Endothelial cell of umbilical vein (primary cell): ENCODE results near the gene APOC3. TPM values are rescaled to one million over a fixed set of nuclear protein-coding genes. Genes with fewer than 3 reads are reported as not detected.

ENCODE experiments used
- BruUV-seq: library from RNA; stranded (reverse); fragments of 400-500 nt; replicated peaks from 2 replicates; lab custom pipeline; 2021; lab: Mats Ljungman, UMichigan
- CTCF ChIA-PET: fragments of 300-600, 350-600 bp; sonication (Branson Sonifier 250); formaldehyde crosslinking; loops from one replicate; lab custom pipeline; 2021; ENCODE audit warnings: antibody characterized with exemption, inconsistent platforms; lab: Charles Lee
- POLR2A ChIA-PET: fragments of 300-600, 350-600 bp; sonication (Branson Sonifier 250); formaldehyde crosslinking; loops from one replicate; lab custom pipeline; 2021; ENCODE audit warnings: antibody characterized with exemption, inconsistent platforms; lab: Charles Lee
- DNase-seq: peaks from one replicate; pipeline ENCODE4 v3.0.0-alpha.2; 2011; ENCODE audit warnings: low read depth, low spot score
- FAIRE-seq: peaks from 2 replicates; lab custom pipeline; 2011; peaks lifted over from hg19 to GRCh38; lab: Jason Lieb, UNC
- H2AFZ ChIP-seq: 2 replicates; pipeline ENCODE4 v1.6.0; 2012; ENCODE audit warnings: low read depth, low read length, control low read depth, inconsistent platforms
- H3K27ac ChIP-seq: 2 replicates; pipeline ENCODE4 v1.5.1; 2011; ENCODE audit warnings: low read depth, mild to moderate bottlenecking, control low read depth, low read length, moderate library complexity; ENCODE audit not compliant: insufficient read depth
- H3K27me3 ChIP-seq, 2 experiments: 2 replicates each; pipeline versions ENCODE4 v1.6.0 to v1.6.1; 2011; ENCODE audit warnings: low read length in 2 of 2, mixed read lengths in 1 of 2; ENCODE audit not compliant: control insufficient read depth in 2 of 2, insufficient read depth in 2 of 2
- H3K36me3 ChIP-seq, 2 experiments: 2 replicates in 1 of 2; 3 replicates in 1 of 2; pipeline ENCODE4 v1.5.1; 2011; ENCODE audit warnings: low read length in 2 of 2, mild to moderate bottlenecking in 1 of 2, moderate library complexity in 1 of 2; ENCODE audit not compliant: control insufficient read depth in 2 of 2, insufficient read depth in 2 of 2; ENCODE audit errors: extremely low read depth in 1 of 2
- H3K4me1 ChIP-seq: 3 replicates; pipeline ENCODE4 v1.5.1; 2011; ENCODE audit warnings: mild to moderate bottlenecking, low read length; ENCODE audit not compliant: control insufficient read depth, insufficient read depth; ENCODE audit errors: extremely low read depth
- H3K4me2 ChIP-seq: 2 replicates; pipeline ENCODE4 v1.6.1; 2011; ENCODE audit warnings: low read length, control low read depth, mixed read lengths; ENCODE audit not compliant: insufficient read depth
- H3K4me3 ChIP-seq, 3 experiments: fragments of 200-600 bp in 1 of 3; sonication (generic), shearing (Covaris generic) in 1 of 3; replicated peaks in 1 of 3; 2 replicates each; pipeline ENCODE4 v1.5.1; 2011 to 2016; ENCODE audit warnings: control low read depth in 3 of 3, low read length in 3 of 3, mild to moderate bottlenecking in 2 of 3, inconsistent platforms in 1 of 3, low read depth in 1 of 3, moderate library complexity in 1 of 3; ENCODE audit not compliant: insufficient read depth in 1 of 3
- H3K79me2 ChIP-seq: 2 replicates; pipeline ENCODE4 v1.6.0; 2012; ENCODE audit warnings: low read length, inconsistent platforms; ENCODE audit not compliant: control insufficient read depth, insufficient read depth
- H3K9ac ChIP-seq: replicated peaks from 2 replicates; pipeline ENCODE3; 2011; ENCODE audit warnings: low read length, control low read depth; ENCODE audit not compliant: insufficient read depth; ENCODE audit errors: extremely low read depth
- H3K9me1 ChIP-seq: replicated peaks from 3 replicates; pipeline ENCODE4 v1.6.0; 2011; ENCODE audit warnings: mild to moderate bottlenecking, low read length; ENCODE audit not compliant: control insufficient read depth, insufficient read depth; ENCODE audit errors: extremely low read depth
- H3K9me3 ChIP-seq: replicated peaks from 2 replicates; pipeline ENCODE4 v1.5.1; 2012; ENCODE audit warnings: low read length, inconsistent platforms; ENCODE audit not compliant: control insufficient read depth, insufficient read depth
- H4K20me1 ChIP-seq: replicated peaks from 2 replicates; pipeline ENCODE3; 2011; ENCODE audit warnings: mild to moderate bottlenecking, low read length; ENCODE audit not compliant: control insufficient read depth, insufficient read depth; ENCODE audit errors: extremely low read depth
- EZH2 ChIP-seq: IDR thresholded peaks from 2 replicates; pipeline ENCODE4 v1.6.1; 2012; ENCODE audit warnings: borderline replicate concordance, low read depth, mild to moderate bottlenecking, moderate library complexity, low read length, inconsistent platforms; ENCODE audit not compliant: severe bottlenecking
- FOS ChIP-seq: IDR thresholded peaks from 2 replicates; pipeline ENCODE4 v1.6.1; 2011; ENCODE audit warnings: mild to moderate bottlenecking, low read length, moderate library complexity, borderline replicate concordance; ENCODE audit not compliant: insufficient read depth
- GATA2 ChIP-seq: IDR thresholded peaks from 2 replicates; pipeline ENCODE4 v1.7.0; 2011; ENCODE audit warnings: low read depth, mild to moderate bottlenecking, moderate library complexity, mixed read lengths, low read length; ENCODE audit not compliant: insufficient read length, insufficient read depth
- JUN ChIP-seq: IDR thresholded peaks from 2 replicates; pipeline ENCODE4 v1.6.1; 2011; ENCODE audit warnings: borderline replicate concordance, low read depth; ENCODE audit not compliant: insufficient read length, insufficient read depth
- MYC ChIP-seq: IDR thresholded peaks from one replicate; pipeline ENCODE4 v1.6.1; 2011; ENCODE audit warnings: mild to moderate bottlenecking, low read depth, low read length
- POLR2A ChIP-seq: IDR thresholded peaks from 2 replicates; pipeline ENCODE4 v1.6.1; 2012; ENCODE audit warnings: low read depth, mild to moderate bottlenecking, control low read depth, low read length
- POLR2AphosphoS5 ChIP-seq: IDR thresholded peaks from 2 replicates; pipeline ENCODE4 v1.6.1; 2012; ENCODE audit warnings: low read depth, mild to moderate bottlenecking, control low read depth, low read length, moderate library complexity; ENCODE audit not compliant: insufficient read depth
- dilution Hi-C: fragments of 300-500 bp; cut with MboI; formaldehyde crosslinking; loops from one replicate; pipeline ENCODE4 v1.15.0; 2019; ENCODE audit warnings: low sequenced_read_pairs; ENCODE audit not compliant: extremely low pct_ligation_motif_present
- intact Hi-C: fragments of 100-400 bp; cut with micrococcal nuclease; formaldehyde crosslinking; loops from one replicate; pipeline ENCODE4 v1.10.0; 2022
- polyA plus RNA-seq, 4 experiments: library from polyadenylated mRNA; depleted of rRNA in 3 of 4; stranded (reverse) in 3 of 4; unstranded in 1 of 4; fragments of >200 nt; gene quantifications; 2 replicates each; pipeline versions ENCODE4 v1.2.1 to v1.2.3, GENCODE V29; 2011 to 2012; ENCODE audit warnings: missing spikeins in 1 of 4
- total RNA-seq: library from RNA; stranded (reverse); gene quantifications from 2 replicates; pipeline ENCODE4 v1.2.3, GENCODE V29; 2021
- TF ChIP-seq, protein P1 (sequence below), 2 donors: IDR thresholded peaks; 1 replicate in 1 of 2; 2 replicates in 1 of 2; pipeline ENCODE4 v1.5.1; 2011; ENCODE audit warnings: low read length in 2 of 2, mild to moderate bottlenecking in 2 of 2, moderate library complexity in 2 of 2, control low read depth in 1 of 2, inconsistent platforms in 1 of 2, low read depth in 1 of 2; ENCODE audit not compliant: insufficient read depth in 1 of 2; ENCODE audit errors: extremely low read depth in 1 of 2
- TF ChIP-seq, protein P2 (sequence below): IDR thresholded peaks from 2 replicates; pipeline ENCODE4 v1.6.1; 2011; ENCODE audit not compliant: insufficient read depth, insufficient read length

Gene APOC3
- total and polyA plus RNA-seq, 2 donors (not counting 3 experiments of a cell fraction or from before 2014, with no cell fraction given), result not detected

DNA sequence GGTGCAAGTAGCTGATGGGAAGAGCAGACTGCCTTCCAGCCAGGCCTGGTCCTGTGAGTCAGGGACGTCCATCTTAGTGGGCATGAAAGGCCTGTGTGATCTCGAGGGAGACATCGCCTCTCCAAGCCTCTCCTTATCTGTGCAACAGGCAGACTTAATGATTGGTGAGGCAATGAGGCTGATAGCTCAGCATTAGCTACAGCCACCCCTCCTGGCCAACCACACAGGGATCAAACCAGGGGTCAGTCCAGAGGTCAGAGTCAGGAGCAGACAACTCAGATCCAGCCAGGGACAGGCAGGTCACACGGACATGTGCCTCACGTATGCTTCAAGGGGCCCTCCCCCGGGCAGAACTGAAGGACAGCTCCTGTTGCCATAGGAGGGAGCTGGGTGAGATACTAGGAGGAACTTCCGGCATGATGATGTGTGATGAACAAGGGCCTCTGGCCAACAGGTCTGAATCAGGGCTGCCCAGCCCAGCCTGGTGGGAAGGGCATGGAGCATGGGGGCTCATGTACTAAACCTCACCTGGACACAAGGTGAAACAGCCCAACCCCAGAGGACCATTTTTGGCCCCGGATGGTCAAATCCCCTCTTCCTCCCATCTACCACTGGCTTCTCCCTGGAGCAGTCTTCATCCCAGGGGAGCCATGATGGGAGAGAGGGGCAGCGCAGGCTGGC is 2.8 kb upstream of the APOC3 start:
- H3K9me3 ChIP-seq, result no peaks in the 10 kb centered on the region
- POLR2A ChIA-PET, result no interaction called here
- H3K27ac ChIP-seq, result no peak overlapping the region
- H3K27me3 ChIP-seq, result no peaks in the 10 kb centered on the region
- H3K4me2 ChIP-seq, result no peak overlapping the region
- H3K4me3 ChIP-seq, result no peak overlapping the region
- FAIRE-seq, result no peak
- no peak overlapping the region for H3K9ac ChIP-seq
- BruUV-seq, result no TSS peak
- H3K4me1 ChIP-seq, result no peaks in the 10 kb centered on the region
- intact Hi-C loops (no loop called here), dilution Hi-C loops (no loop called here)
- no peaks in the 10 kb centered on the region for H3K79me2 ChIP-seq
- CTCF ChIA-PET, result interaction anchor here (0.7 to 0.8 kb wide), 2 partner anchors 9 to 35 kb away, joined by 4 read pairs; partner anchors contain the start of gene APOA5
- H4K20me1 ChIP-seq, result no peaks in the 10 kb centered on the region
- TF ChIP-seq MYC, result no peak
- TF ChIP-seq, protein P1, sequence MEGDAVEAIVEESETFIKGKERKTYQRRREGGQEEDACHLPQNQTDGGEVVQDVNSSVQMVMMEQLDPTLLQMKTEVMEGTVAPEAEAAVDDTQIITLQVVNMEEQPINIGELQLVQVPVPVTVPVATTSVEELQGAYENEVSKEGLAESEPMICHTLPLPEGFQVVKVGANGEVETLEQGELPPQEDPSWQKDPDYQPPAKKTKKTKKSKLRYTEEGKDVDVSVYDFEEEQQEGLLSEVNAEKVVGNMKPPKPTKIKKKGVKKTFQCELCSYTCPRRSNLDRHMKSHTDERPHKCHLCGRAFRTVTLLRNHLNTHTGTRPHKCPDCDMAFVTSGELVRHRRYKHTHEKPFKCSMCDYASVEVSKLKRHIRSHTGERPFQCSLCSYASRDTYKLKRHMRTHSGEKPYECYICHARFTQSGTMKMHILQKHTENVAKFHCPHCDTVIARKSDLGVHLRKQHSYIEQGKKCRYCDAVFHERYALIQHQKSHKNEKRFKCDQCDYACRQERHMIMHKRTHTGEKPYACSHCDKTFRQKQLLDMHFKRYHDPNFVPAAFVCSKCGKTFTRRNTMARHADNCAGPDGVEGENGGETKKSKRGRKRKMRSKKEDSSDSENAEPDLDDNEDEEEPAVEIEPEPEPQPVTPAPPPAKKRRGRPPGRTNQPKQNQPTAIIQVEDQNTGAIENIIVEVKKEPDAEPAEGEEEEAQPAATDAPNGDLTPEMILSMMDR (IDR thresholded peaks at IDR 0.05; ENCODE audit: extremely low read depth in 1 of 2, insufficient read depth in 1 of 2, low read depth in 1 of 2, low read length in 2 of 2), result no peak
- no peak for TF ChIP-seq GATA2
- no peak for TF ChIP-seq POLR2AphosphoS5
- no peak for TF ChIP-seq POLR2A
- no peak for TF ChIP-seq EZH2
- no peak for TF ChIP-seq FOS
- no peak for TF ChIP-seq JUN
- TF ChIP-seq, protein P2, sequence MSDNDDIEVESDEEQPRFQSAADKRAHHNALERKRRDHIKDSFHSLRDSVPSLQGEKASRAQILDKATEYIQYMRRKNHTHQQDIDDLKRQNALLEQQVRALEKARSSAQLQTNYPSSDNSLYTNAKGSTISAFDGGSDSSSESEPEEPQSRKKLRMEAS, result no peak
- no peak for DNase-seq
- H3K36me3 ChIP-seq, result no peaks in the 10 kb centered on the region
- no peaks in the 10 kb centered on the region for H3K9me1 ChIP-seq
- H2AFZ ChIP-seq, result no peak overlapping the region
